Retina (tissue), 1 donor: ENCODE data around the gene WDR7.
A peak's percentile ranks its signal among the peaks of the same experiment; 100 is the strongest.

Experiments used
- DNase-seq: peaks from one replicate; pipeline ENCODE4 v3.0.0-alpha.2; 2016

The WDR7 gene

GRCh38 chr18:56899660-56900059, 248.5 kb downstream of the WDR7 start:
- DNase-seq: no peak

GRCh38 chr18:56900195-56901094, 249.3 kb downstream of the WDR7 start:
- no peak for DNase-seq

- no peak for DNase-seq
Measured at GRCh38 chr18:56901919-56902318, 250.8 kb downstream of the WDR7 start.

- no peak for DNase-seq
Measured at GRCh38 chr18:56902653-56903052, 251.5 kb downstream of the WDR7 start.

- no peak for DNase-seq
Measured at GRCh38 chr18:56903686-56904085, 252.5 kb downstream of the WDR7 start.

- DNase-seq: no peak
Measured at GRCh38 chr18:56907771-56908170, 256.6 kb downstream of the WDR7 start.

GRCh38 chr18:56910237-56910636, 259.1 kb downstream of the WDR7 start:
- DNase-seq: no peak

- DNase-seq: no peak
Measured at GRCh38 chr18:56910967-56911366, 259.8 kb downstream of the WDR7 start.

GRCh38 chr18:56913941-56914340, 262.8 kb downstream of the WDR7 start:
- DNase-seq: no peak

- no peak for DNase-seq
Measured at GRCh38 chr18:56919190-56919589, 268.0 kb downstream of the WDR7 start.

- no peak for DNase-seq
Measured at GRCh38 chr18:56921896-56922480, 270.8 kb downstream of the WDR7 start.

GRCh38 chr18:56926734-56927133, 275.6 kb downstream of the WDR7 start:
- DNase-seq: no peak

GRCh38 chr18:56927786-56928185, 276.6 kb downstream of the WDR7 start:
- DNase-seq: no peak

- no peak for DNase-seq
Measured at GRCh38 chr18:56929886-56930285, 278.7 kb downstream of the WDR7 start.

- DNase-seq: no peak
Measured at GRCh38 chr18:56933472-56933871, 282.3 kb downstream of the WDR7 start.

GRCh38 chr18:56934131-56934530, 283.0 kb downstream of the WDR7 start:
- no peak for DNase-seq

GRCh38 chr18:56934906-56935305, 283.7 kb downstream of the WDR7 start:
- DNase-seq: no peak

- peak; percentile 48 for DNase-seq
Measured at GRCh38 chr18:56935434-56936040, 284.4 kb downstream of the WDR7 start.

GRCh38 chr18:56936457-56936856, 285.3 kb downstream of the WDR7 start:
- no peak for DNase-seq

GRCh38 chr18:56937874-56938430, 286.8 kb downstream of the WDR7 start:
- DNase-seq: no peak

- DNase-seq: no peak
Measured at GRCh38 chr18:56945171-56946083, 294.3 kb downstream of the WDR7 start.

- DNase-seq: no peak
Measured at GRCh38 chr18:56947236-56947635, 296.1 kb downstream of the WDR7 start.

GRCh38 chr18:56952026-56952425, 300.9 kb downstream of the WDR7 start:
- DNase-seq: no peak
